T-helper 2 cell treated with Interferon-gamma antibody and Interleukin-4, amounts not matched to agents 100 ng/mL and 5 ng/mL, for 36 hours (primary cell): ENCODE results near the gene GCN1. TPM values are rescaled to one million over a fixed set of nuclear protein-coding genes. Genes with fewer than 3 reads are reported as not detected.

Experiments
- intact Hi-C: fragments of 100-400 bp; cut with micrococcal nuclease; formaldehyde crosslinking; loops from one replicate; pipeline ENCODE4 v1.15.1; 2023
- total RNA-seq: library from RNA; stranded (reverse); gene quantifications from 2 replicates; pipeline ENCODE4 v1.2.3, GENCODE V29; 2022

GCN1 gene
- total RNA-seq, 1 donor from 2014 or later = 117 TPM

DNA sequence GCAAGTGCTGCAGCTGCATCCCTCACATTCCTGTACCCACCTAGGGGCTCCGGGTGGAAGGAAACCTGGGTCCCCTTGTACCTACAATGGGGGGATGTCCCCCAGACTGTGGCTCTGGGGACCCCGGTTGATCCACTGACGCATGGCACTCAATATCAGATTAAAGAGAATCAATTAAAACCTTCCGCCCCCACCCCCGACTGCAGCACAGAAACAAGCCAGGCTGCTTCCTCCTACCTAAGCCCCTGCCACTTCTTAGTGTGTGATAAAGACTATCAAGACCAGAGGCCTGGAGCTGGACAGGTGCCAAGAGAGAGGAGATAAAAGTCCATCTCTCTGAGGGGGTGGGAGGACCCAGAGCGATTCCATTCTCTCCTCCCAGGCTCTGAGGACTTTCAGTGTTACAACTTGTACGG lies 34.6 kb upstream of the GCN1 start:
- intact Hi-C loops = loop anchor here (2.0 kb wide), 1 partner anchor 28 kb away; the partner anchor contains the start of gene RPLP0

GRCh38 chr12:120228291-120229070 lies 34.0 kb upstream of the GCN1 start:
- intact Hi-C loops = loop anchor here (1.0 to 2.0 kb wide), 5 partner anchors 24 to 89 kb away; partner anchors contain the start of genes PXN, RNU4-2 and RPLP0

GRCh38 chr12:120228041-120228290 lies 33.5 kb upstream of the GCN1 start:
- intact Hi-C loops = loop anchor here (1.0 to 2.0 kb wide), 5 partner anchors 24 to 89 kb away; partner anchors contain the start of genes PXN, RNU4-2 and RPLP0

DNA sequence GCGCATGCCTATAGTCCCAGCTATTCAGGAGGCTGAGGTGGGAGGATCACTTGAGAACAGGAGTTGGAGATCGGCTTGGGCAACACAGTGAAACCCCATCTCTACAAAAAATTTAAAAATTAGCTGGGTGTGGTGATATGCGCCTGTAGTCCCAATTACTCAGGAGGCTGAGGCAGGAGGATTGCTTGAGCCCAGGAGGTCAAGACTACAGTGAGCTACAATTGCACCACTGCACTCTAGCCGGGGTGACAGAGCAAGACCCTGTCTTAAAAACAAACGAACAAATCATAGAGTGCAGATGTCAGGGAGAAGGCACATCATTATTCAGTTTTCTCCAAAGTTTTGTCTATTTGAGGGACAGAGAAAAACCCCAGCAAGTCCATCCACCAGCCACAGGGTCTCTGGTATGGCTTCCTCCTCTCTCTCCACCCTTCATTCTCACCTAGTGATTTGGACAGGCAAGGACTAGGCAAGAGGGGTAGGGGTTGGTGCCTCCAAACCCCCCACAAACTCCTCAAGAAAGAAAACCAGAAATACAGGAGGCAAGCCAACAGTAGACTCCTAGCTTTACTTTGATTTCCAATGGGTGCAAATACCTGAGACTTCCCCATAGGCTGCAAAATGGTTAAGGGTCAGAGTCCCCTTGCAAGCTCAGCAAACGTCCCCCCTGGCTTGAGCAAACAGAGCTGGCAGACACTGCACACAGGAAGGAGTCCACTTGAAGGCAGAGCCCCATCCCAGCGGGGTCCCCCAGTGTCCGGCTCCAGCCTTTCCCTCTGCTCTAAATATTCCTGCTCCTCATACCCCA lies 32.9 kb upstream of the GCN1 start:
- intact Hi-C loops = loop anchor here (1.0 to 2.0 kb wide), 5 partner anchors 25 to 90 kb away; partner anchors contain the start of genes PXN, RNU4-2 and RPLP0

- intact Hi-C loops = no loop called here
These were observed 31.5 kb upstream of the GCN1 start for GRCh38 chr12:120225852-120226640.

- intact Hi-C loops = no loop called here
These were observed 30.7 kb upstream of the GCN1 start for GRCh38 chr12:120225200-120225558.

- intact Hi-C loops = no loop called here
These were observed 30.0 kb upstream of the GCN1 start for GRCh38 chr12:120224304-120225199.

GRCh38 chr12:120223458-120224303 lies 29.2 kb upstream of the GCN1 start:
- intact Hi-C loops = no loop called here

DNA sequence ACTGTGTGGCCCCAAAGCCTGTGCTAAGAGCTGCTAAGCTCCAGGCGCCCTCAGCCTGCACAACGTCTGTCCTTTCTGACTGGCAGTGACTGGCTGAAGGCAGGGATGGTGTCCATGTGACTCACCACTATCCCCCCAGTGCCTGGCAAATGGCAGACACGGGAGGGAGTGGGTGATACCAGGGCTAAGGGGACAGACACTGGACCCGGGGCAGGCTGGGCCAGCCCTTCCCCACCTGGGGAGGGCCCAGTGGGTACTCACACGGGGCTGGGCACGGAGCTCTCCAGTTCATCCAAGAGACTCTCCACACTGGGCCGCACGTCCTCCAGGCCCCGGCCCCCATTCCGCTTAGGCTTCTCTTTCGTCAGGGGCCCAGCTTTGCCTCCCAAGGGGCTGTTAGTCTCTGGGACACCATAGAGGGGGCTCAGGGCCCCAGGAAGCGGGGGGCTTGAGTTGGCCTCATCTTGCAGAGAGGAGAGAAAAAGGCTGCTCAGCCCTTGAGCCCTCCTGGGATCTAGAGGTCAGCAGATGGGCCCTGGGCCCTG lies 27.8 kb upstream of the GCN1 start:
- intact Hi-C loops = no loop called here

DNA sequence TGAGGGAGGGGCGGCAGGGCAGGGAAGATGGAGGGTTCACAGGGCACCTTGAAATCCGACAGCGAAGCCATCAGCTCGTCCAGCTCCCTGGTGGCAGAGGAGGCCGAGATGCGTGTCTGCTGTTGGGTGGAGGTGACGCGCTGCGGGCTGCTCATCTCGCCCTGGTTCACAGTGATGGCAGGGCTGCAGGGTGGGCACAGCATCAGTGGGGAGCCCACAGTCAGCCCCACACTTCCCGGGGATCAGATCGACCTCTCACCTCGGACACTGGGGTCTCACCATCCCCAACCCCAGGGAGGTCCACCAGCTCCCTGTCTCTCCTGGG lies 27.0 kb upstream of the GCN1 start:
- intact Hi-C loops = no loop called here

DNA sequence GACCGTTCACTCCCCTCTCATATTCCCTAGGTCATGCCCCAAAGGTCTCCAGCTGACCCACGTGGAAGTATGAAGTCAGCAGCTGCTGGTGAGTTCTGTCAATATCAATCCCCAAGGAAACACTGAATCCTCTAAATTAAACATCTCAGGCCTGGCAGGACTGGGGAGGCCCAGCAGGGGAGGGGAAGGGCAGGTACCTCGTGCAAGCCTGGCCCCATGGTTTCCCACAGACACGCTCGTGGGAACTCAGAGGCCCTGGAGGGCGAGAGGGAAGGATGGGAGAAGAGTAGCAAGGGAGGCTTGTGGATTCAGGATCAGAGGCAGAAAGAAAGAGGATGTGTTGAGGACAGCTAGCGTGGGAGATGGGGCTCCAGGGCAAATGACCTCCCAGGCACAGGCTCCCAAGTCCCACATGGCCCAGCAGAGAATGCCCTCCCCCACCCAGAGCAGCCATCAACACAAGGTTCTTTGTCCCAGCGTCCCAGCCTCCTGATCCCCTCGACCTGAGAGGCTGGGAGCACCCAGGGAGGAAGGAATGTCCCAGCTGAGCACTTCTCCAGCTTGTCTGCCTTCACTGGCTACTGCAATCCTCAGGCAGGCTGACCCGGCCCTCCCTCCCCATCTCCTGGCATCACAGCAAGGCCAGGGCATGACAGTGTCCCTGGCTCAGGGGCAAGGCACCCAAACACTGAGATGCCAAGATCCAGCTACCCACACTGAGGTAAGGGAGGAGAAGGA lies 26.5 kb upstream of the GCN1 start:
- intact Hi-C loops = no loop called here

DNA sequence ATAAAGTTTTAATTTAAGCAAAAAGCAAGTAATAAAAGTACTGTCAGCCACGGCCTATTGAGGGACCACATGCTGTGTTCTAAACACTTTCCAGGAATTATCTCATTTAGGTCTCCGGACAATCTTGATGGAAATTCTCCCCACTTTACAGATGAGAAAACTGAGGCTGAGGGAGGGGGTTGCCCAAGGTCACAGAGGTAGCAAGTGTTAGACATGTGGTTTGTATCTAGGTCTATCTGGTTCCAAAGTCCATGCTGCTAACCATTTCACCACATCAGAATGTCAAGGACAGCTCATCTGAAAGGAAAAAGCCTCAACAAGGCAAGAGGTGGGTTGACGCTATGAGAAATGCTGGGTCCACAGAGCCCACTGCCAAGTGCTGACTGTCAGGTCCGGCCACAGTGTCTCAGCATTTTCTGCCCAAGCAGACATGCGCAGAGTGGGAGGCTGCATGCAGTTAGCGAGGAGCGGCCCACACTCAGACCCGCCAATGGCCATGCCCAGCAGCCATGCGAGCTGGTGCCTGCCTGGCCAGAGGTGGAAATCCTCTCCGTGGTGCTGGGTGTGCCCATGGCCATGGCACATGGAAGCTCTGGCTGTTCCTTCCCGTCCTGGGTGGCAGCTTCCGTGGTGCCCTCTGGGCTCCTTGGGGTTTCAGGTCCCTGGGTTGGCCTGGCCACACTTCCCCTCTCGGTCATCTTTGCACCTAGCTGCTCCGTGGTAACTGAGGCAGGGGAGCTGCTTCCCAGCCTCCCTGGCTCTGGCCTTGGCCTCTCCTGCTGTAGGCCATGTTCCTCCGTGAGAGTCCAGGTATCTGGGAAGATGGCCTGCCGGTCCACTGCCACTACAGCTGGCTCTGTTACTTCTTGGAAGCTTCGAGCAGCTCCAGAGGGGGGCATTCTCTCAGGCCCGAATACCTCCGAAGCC lies 24.4 kb upstream of the GCN1 start:
- intact Hi-C loops = no loop called here

DNA sequence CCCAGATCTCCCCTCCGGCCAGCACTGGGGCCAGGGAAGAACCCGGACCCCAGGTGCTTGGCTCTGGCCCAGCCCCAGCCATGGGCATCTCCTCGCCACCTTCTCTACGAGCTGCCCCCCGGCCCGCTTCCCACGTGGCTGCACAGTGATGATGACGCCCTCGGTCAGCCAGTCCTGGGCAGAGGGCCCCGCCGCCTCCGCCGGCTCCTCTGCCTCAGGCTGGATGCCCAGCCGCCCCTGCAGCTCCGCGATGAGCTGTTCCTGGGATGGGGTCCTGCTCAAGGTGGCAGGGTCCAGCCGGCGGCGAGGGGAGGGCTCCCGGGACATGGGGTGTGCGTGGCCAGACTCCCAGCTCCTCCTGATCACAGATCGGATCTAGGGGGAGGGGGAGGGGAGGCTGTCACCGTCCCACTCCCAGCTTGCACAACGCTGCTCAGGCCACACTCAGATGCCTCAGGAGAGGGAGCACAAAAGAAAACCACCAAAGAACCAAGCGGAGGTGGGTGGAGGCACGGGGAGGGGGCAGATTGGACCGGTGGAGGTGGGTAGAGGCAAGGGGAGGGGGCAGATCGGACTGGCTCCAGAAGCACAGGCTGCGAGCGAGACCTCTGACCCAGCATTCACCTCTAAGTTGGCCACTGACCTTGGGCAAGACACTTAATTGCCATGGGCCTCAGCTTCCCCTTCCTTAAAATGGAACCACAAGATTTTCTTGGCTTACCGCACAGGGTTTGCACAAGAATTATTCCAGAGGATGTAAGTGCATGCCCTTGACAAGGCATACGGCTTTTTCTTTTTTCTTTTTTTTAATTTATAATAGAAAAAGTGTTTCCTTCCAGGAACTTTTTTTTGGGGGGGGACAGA lies 22.5 kb upstream of the GCN1 start:
- intact Hi-C loops = no loop called here

- intact Hi-C loops = no loop called here
These were observed 21.5 kb upstream of the GCN1 start for GRCh38 chr12:120215766-120216735.

DNA sequence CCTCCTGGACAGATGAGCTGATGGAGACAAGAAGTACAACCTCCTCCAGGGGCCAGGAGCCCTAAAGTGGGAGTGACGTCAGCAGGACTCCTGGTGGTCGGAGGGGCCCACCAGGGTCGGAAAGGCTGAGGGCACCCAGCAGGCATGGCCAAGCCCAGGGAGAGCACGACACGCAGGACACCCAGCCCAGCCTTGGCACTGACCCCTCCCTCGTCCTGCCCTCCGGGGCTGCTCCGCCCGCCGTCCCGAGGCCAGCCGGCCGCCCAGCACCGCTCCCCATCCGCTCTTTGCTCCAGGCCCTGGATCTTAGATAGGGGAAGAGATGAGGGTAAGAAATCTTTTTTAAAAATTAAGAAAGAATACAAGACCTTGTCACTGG lies 20.8 kb upstream of the GCN1 start:
- intact Hi-C loops = no loop called here
